Fibroblast of mammary gland (primary cell): Measurements from ENCODE around the gene CHFR.
"Not testable (repeated sequence)": the region's sequence is repeated elsewhere in the genome, so short reads cannot be mapped to it uniquely, and the experiment has no call there.

Experiments
- DNase-seq: peaks from one replicate; pipeline ENCODE4 v3.0.0-alpha.2; 2010; ENCODE audit warnings: low read depth
- H3K4me3 ChIP-seq: 2 replicates; pipeline ENCODE4 v1.5.1; 2011; ENCODE audit warnings: low read depth, mild to moderate bottlenecking, low read length, moderate library complexity; ENCODE audit not compliant: control insufficient read depth
- TF ChIP-seq, protein P1 (sequence below): conservative IDR thresholded peaks from 2 replicates; pipeline ENCODE4 v1.5.1; 2011; ENCODE audit warnings: low read depth, low read length, inconsistent platforms; ENCODE audit not compliant: control insufficient read depth, insufficient read depth

Gene CHFR

DNA sequence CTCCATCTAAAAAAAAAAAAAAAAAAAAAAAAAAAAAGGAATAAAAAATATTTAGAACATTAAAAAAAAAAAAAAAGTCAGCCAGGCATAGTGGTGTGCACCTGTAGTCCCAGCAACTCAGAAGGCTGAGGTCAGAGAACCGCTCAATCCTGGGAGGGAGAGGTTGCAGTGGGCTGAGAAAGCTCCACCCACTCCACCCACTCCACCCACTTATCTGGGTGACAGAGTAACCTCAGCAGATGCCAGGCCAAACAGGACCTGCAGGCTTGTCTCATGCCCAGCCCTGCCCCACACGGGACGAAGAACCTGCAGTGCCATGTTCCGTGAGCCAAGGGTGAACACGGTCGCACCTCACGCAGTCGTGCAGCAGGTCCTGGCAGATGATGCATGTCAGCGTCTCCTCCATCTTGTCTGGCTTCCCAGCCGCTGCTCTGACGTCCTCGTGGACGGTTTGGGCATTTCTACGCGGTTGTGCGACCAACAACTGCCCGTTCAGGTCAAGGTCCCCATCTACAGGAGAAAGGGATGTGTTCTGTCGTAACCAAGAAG lies 28.6 kb downstream of the CHFR start:
- H3K4me3 ChIP-seq, result no peak overlapping the region
- DNase-seq, result no peak
- TF ChIP-seq, protein P1, sequence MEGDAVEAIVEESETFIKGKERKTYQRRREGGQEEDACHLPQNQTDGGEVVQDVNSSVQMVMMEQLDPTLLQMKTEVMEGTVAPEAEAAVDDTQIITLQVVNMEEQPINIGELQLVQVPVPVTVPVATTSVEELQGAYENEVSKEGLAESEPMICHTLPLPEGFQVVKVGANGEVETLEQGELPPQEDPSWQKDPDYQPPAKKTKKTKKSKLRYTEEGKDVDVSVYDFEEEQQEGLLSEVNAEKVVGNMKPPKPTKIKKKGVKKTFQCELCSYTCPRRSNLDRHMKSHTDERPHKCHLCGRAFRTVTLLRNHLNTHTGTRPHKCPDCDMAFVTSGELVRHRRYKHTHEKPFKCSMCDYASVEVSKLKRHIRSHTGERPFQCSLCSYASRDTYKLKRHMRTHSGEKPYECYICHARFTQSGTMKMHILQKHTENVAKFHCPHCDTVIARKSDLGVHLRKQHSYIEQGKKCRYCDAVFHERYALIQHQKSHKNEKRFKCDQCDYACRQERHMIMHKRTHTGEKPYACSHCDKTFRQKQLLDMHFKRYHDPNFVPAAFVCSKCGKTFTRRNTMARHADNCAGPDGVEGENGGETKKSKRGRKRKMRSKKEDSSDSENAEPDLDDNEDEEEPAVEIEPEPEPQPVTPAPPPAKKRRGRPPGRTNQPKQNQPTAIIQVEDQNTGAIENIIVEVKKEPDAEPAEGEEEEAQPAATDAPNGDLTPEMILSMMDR, result no peak

DNA sequence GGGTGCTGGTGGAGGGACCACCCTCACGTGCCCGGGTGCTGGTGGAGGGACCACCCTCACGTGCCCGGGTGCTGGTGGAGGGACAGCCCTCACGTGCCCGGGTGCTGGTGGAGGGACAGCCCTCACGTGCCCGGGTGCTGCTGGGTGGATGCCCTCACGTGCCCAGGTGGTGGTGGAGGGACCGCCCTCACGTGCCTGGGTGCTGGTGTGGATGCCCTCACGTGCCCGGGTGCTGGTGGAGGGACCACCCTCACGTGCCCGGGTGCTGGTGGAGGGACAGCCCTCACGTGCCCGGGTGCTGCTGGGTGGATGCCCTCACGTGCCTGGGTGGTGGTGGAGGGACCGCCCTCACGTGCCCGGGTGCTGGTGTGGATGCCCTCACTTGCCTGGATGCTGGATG lies 30.4 kb downstream of the CHFR start:
- not testable (repeated sequence) for H3K4me3 ChIP-seq, DNase-seq

DNA sequence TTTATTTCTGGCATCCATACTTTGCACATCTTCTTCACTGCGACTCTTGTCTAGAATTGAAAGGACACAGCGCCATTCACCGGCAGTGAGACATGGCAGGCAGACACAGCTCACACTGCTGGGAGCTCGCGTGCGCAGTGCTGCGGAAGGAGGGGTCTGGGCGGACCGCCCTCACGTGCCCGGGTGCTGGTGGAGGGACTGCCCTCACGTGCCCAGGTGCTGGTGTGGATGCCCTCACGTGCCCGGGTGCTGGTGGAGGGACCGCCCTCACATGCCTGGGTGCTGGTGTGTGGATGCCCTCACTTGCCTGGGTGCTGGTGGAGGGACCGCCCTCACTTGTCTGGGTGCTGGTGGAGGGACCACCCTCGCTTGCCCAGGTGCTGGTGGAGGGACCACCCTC lies 30.8 kb downstream of the CHFR start:
- H3K4me3 ChIP-seq, result no peak overlapping the region
- TF ChIP-seq, protein P1, result no peak
- no peak for DNase-seq

DNA sequence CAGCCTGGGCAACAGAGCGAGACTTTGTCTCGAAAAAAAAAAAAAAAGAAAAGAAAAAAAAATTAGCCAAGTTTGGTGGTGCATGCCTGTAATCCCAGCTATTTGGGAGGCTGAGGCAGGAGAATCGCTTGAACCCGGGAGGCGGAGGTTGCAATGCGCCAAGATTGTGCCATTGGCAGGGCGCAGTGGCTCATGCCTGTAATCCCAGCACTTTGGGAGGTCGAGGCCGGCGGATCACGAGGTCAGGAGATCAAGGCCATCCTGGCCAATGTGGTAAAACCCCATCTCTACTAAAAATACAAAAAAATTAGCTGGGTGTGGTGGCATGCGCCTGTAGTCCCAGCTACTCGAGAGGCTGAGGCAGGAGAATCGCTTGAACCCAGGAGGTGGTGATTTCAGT lies 32.2 kb downstream of the CHFR start:
- not testable (repeated sequence) for H3K4me3 ChIP-seq, DNase-seq

DNA sequence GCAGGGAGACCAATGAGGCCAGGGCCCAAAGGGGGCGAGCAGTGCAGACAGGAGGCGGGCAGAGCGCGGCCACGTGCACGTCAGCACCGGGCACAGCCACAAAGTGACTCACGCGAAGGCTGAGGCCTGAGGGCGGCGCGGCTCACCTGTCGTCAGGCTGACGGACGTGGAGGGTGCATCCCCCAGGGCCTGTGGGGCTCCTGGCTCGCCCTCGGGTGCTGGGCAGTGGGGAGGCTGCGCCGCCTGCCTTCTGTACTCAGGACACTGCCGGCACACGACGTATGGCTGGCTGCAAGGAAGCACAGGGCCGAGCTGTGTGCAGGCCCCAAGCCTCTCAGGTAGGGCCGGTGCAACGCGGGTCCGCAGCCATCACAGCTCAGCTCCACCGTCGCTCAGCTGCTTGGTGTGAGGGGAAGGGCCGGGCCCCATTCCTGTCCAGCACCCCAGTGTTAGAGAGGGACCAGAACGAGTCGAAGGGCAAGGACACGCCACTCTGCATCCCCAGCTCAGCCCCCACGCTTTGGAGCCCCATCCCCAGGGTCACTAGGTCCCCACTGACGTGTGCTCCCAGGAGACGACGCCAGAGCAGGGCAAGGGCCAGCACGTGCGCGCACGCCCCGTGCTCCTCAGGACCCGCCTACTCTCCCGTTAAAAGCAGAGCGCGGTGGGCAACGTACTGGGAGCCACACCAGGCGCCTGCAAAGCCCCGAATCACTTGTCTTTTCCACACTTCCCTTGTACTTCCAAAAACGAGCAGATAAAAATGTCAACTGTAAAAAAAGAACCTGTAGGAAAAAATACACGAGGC lies 33.9 kb downstream of the CHFR start:
- no peak overlapping the region for H3K4me3 ChIP-seq
- TF ChIP-seq, protein P1, result no peak
- no peak for DNase-seq

DNA sequence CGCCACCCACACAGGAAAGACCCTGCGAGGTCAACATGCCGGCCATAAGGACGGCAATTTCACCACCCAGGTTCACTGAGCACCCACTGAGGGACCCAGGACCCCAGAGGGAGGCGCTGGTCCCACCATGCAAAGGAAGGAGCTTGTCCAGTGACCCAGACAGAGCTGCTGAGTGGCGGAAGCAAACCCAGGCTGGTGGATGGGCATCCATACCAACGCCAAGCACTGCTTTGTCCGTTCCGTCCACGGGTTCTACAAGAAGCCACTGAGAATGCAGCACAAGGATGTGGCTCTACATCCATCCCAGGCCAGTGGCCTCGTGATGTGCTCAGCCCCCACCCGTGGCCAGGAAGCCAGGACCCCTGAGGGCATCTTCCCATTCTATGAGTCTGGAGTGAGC lies 34.9 kb downstream of the CHFR start:
- TF ChIP-seq, protein P1, result no peak
- H3K4me3 ChIP-seq, result no peak overlapping the region
- no peak for DNase-seq

DNA sequence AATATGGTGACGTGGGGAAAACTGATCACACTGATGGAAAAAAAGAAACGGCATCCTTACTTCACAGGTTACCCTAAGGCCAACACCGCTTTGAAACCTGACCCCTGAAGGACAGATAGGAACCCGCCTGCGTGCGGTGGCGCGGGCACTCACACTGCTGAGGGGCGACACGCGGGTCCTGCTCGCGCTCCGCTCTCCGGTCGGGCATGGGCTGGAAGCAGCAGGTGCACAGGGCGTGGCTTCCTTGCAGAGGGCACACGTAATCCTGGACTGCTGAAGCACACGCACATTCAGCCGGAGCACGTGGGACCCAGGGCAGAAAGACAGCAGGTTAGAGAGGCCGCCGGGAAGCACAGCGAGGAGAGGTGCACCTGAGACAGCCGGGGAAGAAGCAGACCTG lies 35.9 kb downstream of the CHFR start:
- no peak for DNase-seq
- no peak overlapping the region for H3K4me3 ChIP-seq
- TF ChIP-seq, protein P1, result no peak

DNA sequence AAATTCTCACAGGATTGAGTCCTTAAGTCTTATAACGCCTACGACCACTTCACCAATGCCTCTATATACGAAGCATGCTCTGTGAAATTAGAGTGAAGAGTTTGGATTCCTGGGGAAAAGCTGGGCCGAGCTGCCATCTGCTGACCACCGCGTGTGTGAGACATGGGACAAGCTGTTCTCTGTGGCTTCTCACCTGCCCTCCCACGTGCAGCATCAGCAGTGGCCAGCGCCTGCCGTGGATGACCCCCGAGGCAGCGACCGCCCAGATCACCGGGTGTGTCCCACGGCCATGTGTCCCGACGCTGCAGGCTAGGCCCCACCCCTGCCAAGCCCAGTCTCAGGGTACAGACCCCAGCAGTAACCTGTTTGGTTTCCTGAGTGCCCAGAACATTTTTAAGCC lies 37.1 kb downstream of the CHFR start:
- H3K4me3 ChIP-seq, result no peak overlapping the region
- TF ChIP-seq, protein P1, result no peak
- no peak for DNase-seq
